Endothelial cell (in vitro differentiated cells): ENCODE measurements around the gene GATA5. TPM values are rescaled to one million over a fixed set of nuclear protein-coding genes. Genes with fewer than 3 reads are reported as not detected.
"Not testable (repeated sequence)": the region's sequence is repeated elsewhere in the genome, so short reads cannot be mapped to it uniquely, and the experiment has no call there.

Experiments used
- DNase-seq: peaks from one replicate; pipeline ENCODE4 v3.0.0; 2021; ENCODE audit warnings: low spot score
- H3K27ac Mint-ChIP-seq: one replicate; pipeline ENCODE4 v1.8.0; 2021; ENCODE audit warnings: mixed read lengths, inconsistent platforms; ENCODE audit not compliant: unreplicated experiment
- H3K27me3 Mint-ChIP-seq: one replicate; pipeline ENCODE4 v1.8.0; 2021; ENCODE audit warnings: mild to moderate bottlenecking, moderate library complexity, mixed read lengths, inconsistent platforms; ENCODE audit not compliant: unreplicated experiment
- H3K36me3 Mint-ChIP-seq: one replicate; pipeline ENCODE4 v1.8.0; 2021; ENCODE audit warnings: mild to moderate bottlenecking, low read depth, mixed read lengths, inconsistent platforms; ENCODE audit not compliant: unreplicated experiment
- H3K4me1 Mint-ChIP-seq: one replicate; pipeline ENCODE4 v1.8.0; 2021; ENCODE audit warnings: mild to moderate bottlenecking, mixed read lengths, inconsistent platforms; ENCODE audit not compliant: unreplicated experiment
- H3K4me3 Mint-ChIP-seq: one replicate; pipeline ENCODE4 v1.8.0; 2021; ENCODE audit warnings: mild to moderate bottlenecking, mixed read lengths, inconsistent platforms; ENCODE audit not compliant: unreplicated experiment
- H3K9me3 Mint-ChIP-seq: one replicate; pipeline ENCODE4 v1.8.0; 2021; ENCODE audit warnings: mixed read lengths, inconsistent platforms; ENCODE audit not compliant: unreplicated experiment
- total RNA-seq: library from RNA; stranded (reverse); fragmentation: NEBNext Ultra II Directional; extraction: Animal tissue kit (Norgen Biotek cat#: 25700); gene quantifications from one replicate; pipeline ENCODE4 v1.2.1, GENCODE V29; 2021; ENCODE audit not compliant: unreplicated experiment
- TF ChIP-seq, protein P1 (sequence below): fragments of 200-600 bp; sonication (generic); IDR thresholded peaks from one replicate; pipeline ENCODE4 v1.5.0; 2021; ENCODE audit warnings: antibody characterized with exemption; ENCODE audit not compliant: unreplicated experiment

Gene GATA5
- total RNA-seq, 1 donor from 2014 or later: not detected

DNA sequence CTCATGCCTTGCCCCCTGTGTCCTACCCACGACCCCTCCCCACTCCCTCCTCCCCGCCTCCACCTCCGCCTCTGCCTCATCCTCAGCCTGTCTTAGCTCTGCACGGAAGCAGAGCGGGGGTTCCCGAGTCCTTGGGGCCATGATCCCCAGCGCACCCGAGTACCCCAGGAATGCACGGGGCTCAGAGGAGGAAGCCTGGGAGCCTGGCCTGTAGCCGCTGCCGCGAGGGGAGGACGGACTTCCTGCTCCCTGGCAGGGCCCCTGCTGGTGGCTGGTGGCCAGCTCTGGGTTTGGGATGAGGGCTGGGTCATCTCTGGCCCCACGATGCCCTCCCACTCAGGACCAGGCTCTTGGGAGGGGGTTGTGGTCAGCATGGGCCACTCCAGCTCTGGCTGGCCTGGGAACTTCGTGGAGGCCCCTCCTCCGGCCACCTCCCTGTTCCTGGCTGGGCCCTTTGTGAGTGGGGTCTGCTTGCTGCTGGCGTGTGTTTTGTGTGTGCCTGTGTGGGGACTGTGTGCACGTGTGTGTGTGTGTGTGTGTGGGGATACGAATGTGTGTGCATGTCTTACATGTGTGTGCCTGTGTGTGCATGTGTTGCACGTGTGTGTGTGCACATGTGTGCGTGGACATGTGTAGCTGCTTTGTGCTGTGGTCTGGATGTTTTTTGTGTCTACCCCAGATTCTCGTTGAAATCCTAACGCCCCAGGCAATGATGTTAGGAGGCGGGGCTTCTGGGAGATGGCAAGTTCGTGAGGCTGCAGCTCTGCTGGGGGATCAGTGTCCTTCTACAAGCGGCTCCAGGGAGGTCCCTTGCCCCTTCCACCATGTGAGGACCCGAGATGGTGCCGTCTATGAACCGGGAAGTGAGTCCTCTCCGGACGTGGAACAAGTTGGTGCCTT is 47.1 kb downstream of the GATA5 start:
- H3K4me1 Mint-ChIP-seq: peaks cover 2% of the 10 kb centered on the region
- no peaks in the 10 kb centered on the region for H3K36me3 Mint-ChIP-seq
- DNase-seq: no peak
- no peaks in the 10 kb centered on the region for H3K9me3 Mint-ChIP-seq
- TF ChIP-seq, protein P1, sequence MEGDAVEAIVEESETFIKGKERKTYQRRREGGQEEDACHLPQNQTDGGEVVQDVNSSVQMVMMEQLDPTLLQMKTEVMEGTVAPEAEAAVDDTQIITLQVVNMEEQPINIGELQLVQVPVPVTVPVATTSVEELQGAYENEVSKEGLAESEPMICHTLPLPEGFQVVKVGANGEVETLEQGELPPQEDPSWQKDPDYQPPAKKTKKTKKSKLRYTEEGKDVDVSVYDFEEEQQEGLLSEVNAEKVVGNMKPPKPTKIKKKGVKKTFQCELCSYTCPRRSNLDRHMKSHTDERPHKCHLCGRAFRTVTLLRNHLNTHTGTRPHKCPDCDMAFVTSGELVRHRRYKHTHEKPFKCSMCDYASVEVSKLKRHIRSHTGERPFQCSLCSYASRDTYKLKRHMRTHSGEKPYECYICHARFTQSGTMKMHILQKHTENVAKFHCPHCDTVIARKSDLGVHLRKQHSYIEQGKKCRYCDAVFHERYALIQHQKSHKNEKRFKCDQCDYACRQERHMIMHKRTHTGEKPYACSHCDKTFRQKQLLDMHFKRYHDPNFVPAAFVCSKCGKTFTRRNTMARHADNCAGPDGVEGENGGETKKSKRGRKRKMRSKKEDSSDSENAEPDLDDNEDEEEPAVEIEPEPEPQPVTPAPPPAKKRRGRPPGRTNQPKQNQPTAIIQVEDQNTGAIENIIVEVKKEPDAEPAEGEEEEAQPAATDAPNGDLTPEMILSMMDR: no peak
- H3K4me3 Mint-ChIP-seq: no peak overlapping the region
- peaks cover 13% of the 10 kb centered on the region for H3K27me3 Mint-ChIP-seq
- no peak overlapping the region for H3K27ac Mint-ChIP-seq

GRCh38 chr20:62428002-62428372 is 47.8 kb downstream of the GATA5 start:
- peaks cover 13% of the 10 kb centered on the region for H3K27me3 Mint-ChIP-seq
- H3K27ac Mint-ChIP-seq: no peak overlapping the region
- no peak for DNase-seq
- H3K36me3 Mint-ChIP-seq: no peaks in the 10 kb centered on the region
- H3K4me1 Mint-ChIP-seq: peaks cover 2% of the 10 kb centered on the region
- TF ChIP-seq, protein P1: no peak
- H3K4me3 Mint-ChIP-seq: no peak overlapping the region
- no peaks in the 10 kb centered on the region for H3K9me3 Mint-ChIP-seq

DNA sequence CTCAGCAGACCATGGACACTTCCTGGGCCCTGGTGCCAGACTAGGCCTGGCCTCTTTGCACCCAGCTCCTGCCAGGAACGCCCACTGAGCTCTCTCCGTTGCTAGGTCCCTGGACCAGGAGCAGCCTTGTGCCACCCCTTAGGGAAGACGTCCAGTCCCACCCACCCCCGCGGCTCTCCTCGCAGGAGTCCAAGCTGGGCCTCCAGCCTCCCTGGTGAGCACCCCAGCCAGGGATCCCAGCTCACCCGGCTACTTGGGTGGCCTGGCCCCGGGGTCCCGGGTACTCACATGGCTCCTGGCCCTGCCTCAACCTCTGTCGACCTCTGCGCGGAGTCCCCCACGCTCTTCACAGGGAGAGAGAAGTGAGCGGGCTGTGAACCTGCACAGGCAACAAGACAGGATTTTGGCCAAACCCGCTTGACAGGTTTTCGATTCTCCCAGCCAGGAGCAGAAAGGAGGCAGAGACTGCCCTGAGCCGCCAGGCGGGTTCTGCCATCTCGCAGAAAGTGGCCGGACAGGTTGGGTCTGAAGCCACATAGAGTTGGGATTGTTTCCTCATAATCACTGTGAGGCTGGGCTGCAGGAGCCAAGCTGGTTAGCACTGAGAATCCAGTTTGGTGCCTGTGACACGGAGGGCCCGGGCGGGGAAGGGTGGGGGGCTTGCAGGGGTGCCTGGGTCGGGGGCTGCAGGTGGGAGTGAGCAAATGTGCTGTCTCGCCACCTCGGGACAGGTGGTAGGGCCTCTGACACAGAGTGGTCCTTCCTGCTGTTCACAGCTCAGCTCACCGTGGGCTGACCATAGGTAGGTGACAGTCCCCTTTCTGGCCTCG is 48.4 kb downstream of the GATA5 start, which contains the start of gene RBBP8NL:
Gene RBBP8NL (minus strand): TSS at position 368 of the 830 bp plus-strand sequence. CDS start 7,892 bp downstream, outside the sequence.
- H3K27ac Mint-ChIP-seq: no peak within 1 kb of the TSS
- no peaks in the 10 kb centered on the region for H3K9me3 Mint-ChIP-seq
- H3K27me3 Mint-ChIP-seq: peaks cover 13% of the 10 kb centered on the region
- no peak for DNase-seq
- H3K4me1 Mint-ChIP-seq: peaks cover 2% of the 10 kb centered on the region
- no peak within 1 kb of the TSS for H3K4me3 Mint-ChIP-seq
- TF ChIP-seq, protein P1: no peak
- H3K36me3 Mint-ChIP-seq: no peaks in the 10 kb centered on the region

DNA sequence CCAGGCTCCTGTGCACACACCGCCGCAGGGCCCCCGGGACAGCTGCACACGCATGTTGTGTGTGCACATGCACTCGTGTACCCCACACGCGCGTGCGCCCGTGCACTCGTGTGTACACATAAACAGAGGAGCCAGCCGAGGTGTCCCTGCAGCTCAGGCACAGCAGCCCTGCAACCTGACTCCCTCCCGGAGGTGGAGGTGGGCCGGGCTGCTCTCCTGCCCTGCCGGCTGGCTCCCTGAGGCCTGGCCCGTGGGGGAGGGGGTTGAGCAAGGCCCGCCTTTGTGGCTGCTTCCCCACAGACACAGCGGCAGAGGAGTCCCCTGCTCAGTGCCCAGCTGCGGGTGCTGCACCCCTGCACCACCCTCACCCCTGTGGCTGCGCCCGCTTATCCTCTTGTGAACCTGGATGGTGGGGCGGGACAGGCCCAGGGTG is 49.1 kb downstream of the GATA5 start:
- no peak overlapping the region for H3K4me3 Mint-ChIP-seq
- H3K27me3 Mint-ChIP-seq: peaks cover 14% of the 10 kb centered on the region
- DNase-seq: no peak
- peaks cover 2% of the 10 kb centered on the region for H3K4me1 Mint-ChIP-seq
- H3K27ac Mint-ChIP-seq: no peak overlapping the region
- H3K36me3 Mint-ChIP-seq: no peaks in the 10 kb centered on the region
- TF ChIP-seq, protein P1: no peak
- no peaks in the 10 kb centered on the region for H3K9me3 Mint-ChIP-seq

- H3K4me1 Mint-ChIP-seq, H3K9me3 Mint-ChIP-seq, H3K36me3 Mint-ChIP-seq, DNase-seq, H3K27ac Mint-ChIP-seq, H3K4me3 Mint-ChIP-seq: not testable (repeated sequence)
- H3K27me3 Mint-ChIP-seq: peaks cover 17% of the 10 kb centered on the region
Measured at GRCh38 chr20:62426059-62426348, 49.8 kb downstream of the GATA5 start.
